K562 (cell line): ENCODE data around the gene TMPRSS5. TPM values are rescaled to one million over a fixed set of nuclear protein-coding genes. Genes with fewer than 3 reads are reported as not detected.

ENCODE experiments used
- ATAC-seq: fragments of 200-7000 bp; cut with Tn5 transposase; 3 replicates; pipeline ENCODE4 v1.9.1; 2020; ENCODE audit warnings: moderate library complexity
- BruUV-seq: library from RNA; stranded (reverse); fragments of 400-500 nt; replicated peaks from 2 replicates; lab custom pipeline; 2021; lab: Mats Ljungman, UMichigan
- CTCF ChIA-PET: fragments of 300-600 bp; formaldehyde crosslinking; extraction: SDS; loops from one replicate; lab custom pipeline; 2021; ENCODE audit warnings: low intra/inter-chr PET ratio; lab: Yijun Ruan, JAX
- POLR2A ChIA-PET: fragments of 300-600, 350-650 bp; sonication (Branson Sonifier 250); formaldehyde crosslinking; extraction: SDS; loops from one replicate; lab custom pipeline; 2021; ENCODE audit warnings: antibody characterized with exemption, inconsistent platforms; lab: Yijun Ruan, JAX
- DNase-seq, 4 experiments: peaks; one replicate each; pipeline versions ENCODE4 v3.0.0 to v3.0.0-alpha.2; 2011 to 2018; ENCODE audit warnings: low spot score in 3 of 4, mixed read lengths in 3 of 4; ENCODE audit errors: extremely low read depth in 1 of 4
- FAIRE-seq: peaks from 2 replicates; lab custom pipeline; 2011; peaks lifted over from hg19 to GRCh38; lab: Jason Lieb, UNC
- H2AFZ ChIP-seq: 2 replicates; pipeline ENCODE4 v1.6.0; 2011; ENCODE audit warnings: low read depth, low read length, control low read depth, inconsistent platforms
- H3K27ac ChIP-seq: fragments of 200-600 bp; 3 replicates; pipeline ENCODE4 v1.8.0; 2011; ENCODE audit warnings: low read depth, mild to moderate bottlenecking, control low read depth, inconsistent platforms, low read length, moderate library complexity, mixed read lengths; ENCODE audit errors: extremely low read depth
- H3K27me3 ChIP-seq, 2 experiments: fragments of 300-600 bp in 1 of 2; 2 replicates in 1 of 2; 3 replicates in 1 of 2; pipeline versions ENCODE4 v1.6.0 to v1.8.0; 2011; ENCODE audit warnings: inconsistent platforms in 2 of 2, low read length in 2 of 2, mild to moderate bottlenecking in 1 of 2, mixed read lengths in 1 of 2, moderate library complexity in 1 of 2; ENCODE audit not compliant: control insufficient read depth in 2 of 2, insufficient read depth in 2 of 2
- H3K36me3 ChIP-seq: fragments of 300-600 bp; 3 replicates; pipeline ENCODE4 v1.8.0; 2011; ENCODE audit warnings: mild to moderate bottlenecking, low read length, inconsistent platforms; ENCODE audit not compliant: control insufficient read depth, insufficient read depth
- H3K4me1 ChIP-seq, 2 experiments: fragments of 200-600 bp in 1 of 2; replicated peaks in 1 of 2; 2 replicates in 1 of 2; 3 replicates in 1 of 2; pipeline versions ENCODE4 v1.5.1 to v1.8.0; 2011; ENCODE audit warnings: inconsistent platforms in 2 of 2, low read length in 2 of 2, mild to moderate bottlenecking in 1 of 2, mixed read lengths in 1 of 2, moderate library complexity in 1 of 2; ENCODE audit not compliant: control insufficient read depth in 2 of 2, insufficient read depth in 2 of 2
- H3K4me2 ChIP-seq: 2 replicates; pipeline ENCODE4 v1.6.1; 2011; ENCODE audit warnings: low read length, control low read depth, inconsistent platforms, mixed read lengths; ENCODE audit not compliant: insufficient read depth
- H3K4me3 ChIP-seq: fragments of 200-600 bp; sonication (generic), shearing (Covaris generic); 2 replicates; pipeline ENCODE4 v1.5.1; 2016; ENCODE audit warnings: control low read depth, inconsistent platforms
- H3K79me2 ChIP-seq: fragments of 200-600 bp; 3 replicates; pipeline ENCODE4 v1.8.0; 2011; ENCODE audit warnings: low read length, inconsistent platforms; ENCODE audit not compliant: control insufficient read depth, insufficient read depth
- H3K9ac ChIP-seq, 2 experiments: 2 replicates each; pipeline versions ENCODE4 v1.6.0 to v1.6.1; 2011; ENCODE audit warnings: low read depth in 2 of 2, low read length in 2 of 2, control low read depth in 1 of 2, inconsistent platforms in 1 of 2, mild to moderate bottlenecking in 1 of 2, mixed read lengths in 1 of 2; ENCODE audit not compliant: insufficient read depth in 1 of 2
- H3K9me1 ChIP-seq: one replicate; pipeline ENCODE4 v1.6.0; 2011; ENCODE audit warnings: inconsistent platforms, mild to moderate bottlenecking, low read length, moderate library complexity; ENCODE audit not compliant: control insufficient read depth, insufficient read depth
- H3K9me3 ChIP-seq: replicated peaks from 2 replicates; pipeline ENCODE4 v1.5.1; 2011; ENCODE audit warnings: low read depth, low read length, inconsistent platforms; ENCODE audit not compliant: control insufficient read depth, insufficient read depth
- H4K20me1 ChIP-seq: replicated peaks from 2 replicates; pipeline ENCODE4 v1.6.1; 2011; ENCODE audit warnings: low read length, inconsistent platforms, mixed read lengths; ENCODE audit not compliant: control insufficient read depth, insufficient read depth
- CHD1 ChIP-seq: fragments of 200-600 bp; sonication (generic); IDR thresholded peaks from one replicate; pipeline ENCODE4 v1.6.1; 2012; ENCODE audit warnings: mild to moderate bottlenecking, moderate library complexity, low read length, inconsistent platforms
- ESRRB ChIP-seq: fragments of 250-450 bp; sonication (Bioruptor Pico); IDR thresholded peaks from 2 replicates; pipeline ENCODE4 v1.5.0; 2020; ENCODE audit warnings: mild to moderate bottlenecking, moderate library complexity, borderline replicate concordance
- HDAC1 ChIP-seq, 2 experiments: fragments of 450-650 bp; IDR thresholded peaks; 2 replicates each; pipeline ENCODE4 v1.6.1; 2016 to 2017; ENCODE audit warnings: inconsistent platforms in 1 of 2, mild to moderate bottlenecking in 1 of 2, moderate library complexity in 1 of 2
- IFI16 ChIP-seq: fragments of 250-450 bp; sonication (Bioruptor Pico); IDR thresholded peaks from 2 replicates; pipeline ENCODE4 v2.1.2; 2022; ENCODE audit warnings: mild to moderate bottlenecking, inconsistent platforms
- NR2C1 ChIP-seq, 2 experiments: fragments of 450-650 bp; IDR thresholded peaks; 2 replicates each; pipeline ENCODE4 v1.6.1; 2017; ENCODE audit warnings: mild to moderate bottlenecking in 2 of 2, antibody characterized with exemption in 1 of 2, inconsistent platforms in 1 of 2, missing compliant biosample characterization in 1 of 2, missing genetic modification characterization in 1 of 2
- OTX1 ChIP-seq: fragments of 450-650 bp; formaldehyde crosslinking; IDR thresholded peaks from 2 replicates; pipeline ENCODE4 v1.4.0; 2022; ENCODE audit warnings: mild to moderate bottlenecking
- RAD21 ChIP-seq, 2 experiments: fragments of 250-450 bp in 1 of 2; fragments of 450-650 bp in 1 of 2; sonication (Bioruptor Pico) in 1 of 2; formaldehyde crosslinking in 1 of 2; IDR thresholded peaks in 1 of 2; conservative IDR thresholded peaks in 1 of 2; 2 replicates each; pipeline versions ENCODE4 v1.4.0 to v1.8.0; 2020 to 2022; ENCODE audit warnings: mild to moderate bottlenecking in 2 of 2, moderate library complexity in 1 of 2
- TAF1 ChIP-seq: IDR thresholded peaks from 2 replicates; pipeline ENCODE4 v1.6.1; 2011; ENCODE audit warnings: mild to moderate bottlenecking, low read length, moderate library complexity; ENCODE audit not compliant: insufficient read depth, control insufficient read depth, severe bottlenecking; ENCODE audit errors: extremely low read depth
- ZNF766 ChIP-seq: fragments of 200-800 bp; sonication (Bioruptor generic); conservative IDR thresholded peaks from 2 replicates; pipeline ENCODE4 v1.6.1; 2016; ENCODE audit warnings: missing genetic modification characterization, missing compliant biosample characterization
- WGBS: fragments of 100-300 bp; shearing (Covaris generic); methylation state at CpG from one replicate; pipeline ENCODE4 v1.1.6; 2016; ENCODE audit warnings: low coverage, mixed read lengths; ENCODE audit not compliant: insufficient coverage; ENCODE audit errors: missing lambda C conversion rate; 5-methylcytosine and 5-hydroxymethylcytosine counted together
- in situ Hi-C: fragments of 300-500 bp; cut with MboI; formaldehyde crosslinking; loops from 4 replicates; pipeline ENCODE4 v1.15.0; 2018; ENCODE audit warnings: inconsistent platforms, mixed read lengths
- intact Hi-C: fragments of 100-400 bp; cut with micrococcal nuclease; formaldehyde crosslinking; loops from 2 replicates; pipeline ENCODE4 v1.14.2; 2022
- polyA plus RNA-seq, 8 experiments: library from polyadenylated mRNA; depleted of rRNA in 4 of 8; stranded (reverse) in 5 of 8; unstranded in 3 of 8; fragments of >200 nt; fragmentation: Nextera tagmentation in 2 of 8; fragmentation: Illumina TruSeq in 1 of 8; extraction: Ambion mirVana in 2 of 8; extraction: Trizol in 1 of 8; gene quantifications; 2 replicates each; pipeline versions ENCODE4 v1.2.1 to v1.2.3, GENCODE V29; 2011 to 2014; ENCODE audit warnings: inconsistent platforms in 1 of 8, missing spikeins in 1 of 8
- total RNA-seq, 7 experiments: library from RNA; depleted of rRNA in 6 of 7; stranded (reverse); fragments of >200 nt in 6 of 7; fragmentation: Illumina TruSeq in 2 of 7; extraction: Trizol in 2 of 7; gene quantifications; 2 replicates each; pipeline versions ENCODE4 v1.2.1 to v1.2.3, GENCODE V29; 2011 to 2021; ENCODE audit warnings: low replicate concordance in 1 of 7
- TF ChIP-seq, protein P1 (sequence below): fragments of 250-450 bp; sonication (Bioruptor Pico); IDR thresholded peaks from 2 replicates; pipeline ENCODE4 v1.5.0; 2020; ENCODE audit warnings: mild to moderate bottlenecking, borderline replicate concordance
- TF ChIP-seq, protein P2 (sequence below): fragments of 250-450 bp; sonication (Bioruptor Pico); IDR thresholded peaks from 2 replicates; pipeline ENCODE4 v1.9.0; 2021; ENCODE audit warnings: mild to moderate bottlenecking, inconsistent platforms

Gene TMPRSS5
- total and polyA plus RNA-seq, 9 of the 15 experiments (the other 6 are each of a cell fraction or from before 2014, with no cell fraction given), result 0.07 to 0.49 (median 0.17) TPM; not detected in 1

DNA sequence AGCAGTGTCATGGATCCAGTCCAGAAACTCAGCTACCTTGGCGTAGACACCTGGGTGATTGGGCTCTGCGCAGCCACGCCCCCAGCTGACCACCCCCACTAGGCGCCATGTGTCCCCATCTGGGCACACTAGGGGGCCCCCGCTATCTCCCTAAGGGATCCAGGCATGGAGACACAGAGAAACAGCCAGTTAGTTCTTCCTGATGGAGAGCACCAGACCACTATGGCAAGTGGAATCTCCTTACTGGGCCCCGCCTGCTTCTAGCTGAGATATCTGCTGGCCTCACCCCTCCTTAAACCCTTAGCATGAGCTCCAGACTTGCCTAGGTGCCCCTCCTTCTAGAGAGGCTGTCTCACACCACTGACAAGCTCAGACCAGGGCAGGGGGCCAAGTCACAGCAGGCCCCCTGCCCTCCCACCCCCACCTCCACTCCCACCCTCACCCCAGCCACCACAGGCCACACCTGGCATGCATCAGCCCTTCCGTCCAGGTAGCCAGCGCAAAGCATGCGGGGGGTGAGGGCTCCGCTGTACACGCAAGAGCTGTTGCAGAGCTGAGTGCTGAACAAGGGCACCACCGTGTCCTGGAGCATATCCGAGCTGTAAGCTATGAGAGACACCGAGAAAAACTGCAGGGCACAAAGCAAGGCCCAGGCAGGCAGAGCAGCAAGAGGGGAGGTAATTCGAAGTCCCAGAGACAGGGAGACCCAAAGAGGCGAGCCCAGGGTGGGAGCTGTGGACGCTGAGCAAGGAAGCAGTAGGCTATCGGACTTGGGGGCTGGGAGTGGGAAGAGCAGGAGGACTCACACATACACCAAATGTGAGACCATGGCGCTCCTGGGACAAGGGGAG, 16.1 kb downstream of the TMPRSS5 start:
- H3K79me2 ChIP-seq, result no peaks in the 10 kb centered on the region
- peak; percentile 78 for FAIRE-seq
- ChIA-PET CTCF (no interaction called here), POLR2A (interaction anchor here (0.5 to 1.6 kb wide), 10 partner anchors 8 to 1592 kb away, joined by 3 to 5 read pairs (median 3); no protein-coding TSS in a partner anchor)
- BruUV-seq, result no TSS peak
- WGBS, result 53% methylated on average over 18 of the region's 19 CpGs
- intact Hi-C loops, result loop anchor here (1.0 to 5.0 kb wide), 5 partner anchors 25 to 136 kb away; no protein-coding TSS in a partner anchor
- peak overlapping the region; percentile 87 for H3K27ac ChIP-seq
- peak overlapping the region; percentile 51 to 92 for H3K9ac ChIP-seq
- H3K9me3 ChIP-seq, result no peaks in the 10 kb centered on the region
- no peaks in the 10 kb centered on the region for H3K27me3 ChIP-seq
- peak overlapping the region; percentile 98 for H2AFZ ChIP-seq
- H3K36me3 ChIP-seq, result no peaks in the 10 kb centered on the region
- peak; percentile 56 for ATAC-seq
- peak overlapping the region; percentile 66 for H3K4me2 ChIP-seq
- H3K9me1 ChIP-seq, result no peaks in the 10 kb centered on the region
- in situ Hi-C loops, result no loop called here
- peaks cover 25 to 38% of the 10 kb centered on the region in 2 experiments for H3K4me1 ChIP-seq
- peak; percentile 69 to 77 (median 74) for DNase-seq
- H3K4me3 ChIP-seq, result no peak overlapping the region
- H4K20me1 ChIP-seq, result no peaks in the 10 kb centered on the region
- TF ChIP-seq OTX1 (CRISPR knock-in tag) (peak; percentile 45; the same call in 1 of the 2 replicates), CHD1 (no peak), ESRRB (CRISPR knock-in tag) (no peak), IFI16 (CRISPR knock-in tag) (no peak), NR2C1 (IDR thresholded peaks at IDR 0.05) (no peak), NR2C1 (tag; IDR thresholded peaks at IDR 0.05) (no peak), HDAC1 (IDR thresholded peaks at IDR 0.05) (no peak), RAD21 (CRISPR knock-in tag; conservative IDR thresholded peaks at IDR 0.05 in 1 of 2, IDR thresholded peaks at IDR 0.05 in 1 of 2) (peak in 1 of 2 experiments; percentile 45; a peak in 2 of 4 replicates), ZNF766 (CRISPR knock-in tag) (no peak), TAF1 (no peak)
- TF ChIP-seq, protein P1, sequence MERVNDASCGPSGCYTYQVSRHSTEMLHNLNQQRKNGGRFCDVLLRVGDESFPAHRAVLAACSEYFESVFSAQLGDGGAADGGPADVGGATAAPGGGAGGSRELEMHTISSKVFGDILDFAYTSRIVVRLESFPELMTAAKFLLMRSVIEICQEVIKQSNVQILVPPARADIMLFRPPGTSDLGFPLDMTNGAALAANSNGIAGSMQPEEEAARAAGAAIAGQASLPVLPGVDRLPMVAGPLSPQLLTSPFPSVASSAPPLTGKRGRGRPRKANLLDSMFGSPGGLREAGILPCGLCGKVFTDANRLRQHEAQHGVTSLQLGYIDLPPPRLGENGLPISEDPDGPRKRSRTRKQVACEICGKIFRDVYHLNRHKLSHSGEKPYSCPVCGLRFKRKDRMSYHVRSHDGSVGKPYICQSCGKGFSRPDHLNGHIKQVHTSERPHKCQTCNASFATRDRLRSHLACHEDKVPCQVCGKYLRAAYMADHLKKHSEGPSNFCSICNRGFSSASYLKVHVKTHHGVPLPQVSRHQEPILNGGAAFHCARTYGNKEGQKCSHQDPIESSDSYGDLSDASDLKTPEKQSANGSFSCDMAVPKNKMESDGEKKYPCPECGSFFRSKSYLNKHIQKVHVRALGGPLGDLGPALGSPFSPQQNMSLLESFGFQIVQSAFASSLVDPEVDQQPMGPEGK (CRISPR knock-in tag), result no peak
- TF ChIP-seq, protein P2, sequence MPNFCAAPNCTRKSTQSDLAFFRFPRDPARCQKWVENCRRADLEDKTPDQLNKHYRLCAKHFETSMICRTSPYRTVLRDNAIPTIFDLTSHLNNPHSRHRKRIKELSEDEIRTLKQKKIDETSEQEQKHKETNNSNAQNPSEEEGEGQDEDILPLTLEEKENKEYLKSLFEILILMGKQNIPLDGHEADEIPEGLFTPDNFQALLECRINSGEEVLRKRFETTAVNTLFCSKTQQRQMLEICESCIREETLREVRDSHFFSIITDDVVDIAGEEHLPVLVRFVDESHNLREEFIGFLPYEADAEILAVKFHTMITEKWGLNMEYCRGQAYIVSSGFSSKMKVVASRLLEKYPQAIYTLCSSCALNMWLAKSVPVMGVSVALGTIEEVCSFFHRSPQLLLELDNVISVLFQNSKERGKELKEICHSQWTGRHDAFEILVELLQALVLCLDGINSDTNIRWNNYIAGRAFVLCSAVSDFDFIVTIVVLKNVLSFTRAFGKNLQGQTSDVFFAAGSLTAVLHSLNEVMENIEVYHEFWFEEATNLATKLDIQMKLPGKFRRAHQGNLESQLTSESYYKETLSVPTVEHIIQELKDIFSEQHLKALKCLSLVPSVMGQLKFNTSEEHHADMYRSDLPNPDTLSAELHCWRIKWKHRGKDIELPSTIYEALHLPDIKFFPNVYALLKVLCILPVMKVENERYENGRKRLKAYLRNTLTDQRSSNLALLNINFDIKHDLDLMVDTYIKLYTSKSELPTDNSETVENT, result no peak
